Measurements from ENCODE around the gene PRR12.

Gene PRR12

DNA sequence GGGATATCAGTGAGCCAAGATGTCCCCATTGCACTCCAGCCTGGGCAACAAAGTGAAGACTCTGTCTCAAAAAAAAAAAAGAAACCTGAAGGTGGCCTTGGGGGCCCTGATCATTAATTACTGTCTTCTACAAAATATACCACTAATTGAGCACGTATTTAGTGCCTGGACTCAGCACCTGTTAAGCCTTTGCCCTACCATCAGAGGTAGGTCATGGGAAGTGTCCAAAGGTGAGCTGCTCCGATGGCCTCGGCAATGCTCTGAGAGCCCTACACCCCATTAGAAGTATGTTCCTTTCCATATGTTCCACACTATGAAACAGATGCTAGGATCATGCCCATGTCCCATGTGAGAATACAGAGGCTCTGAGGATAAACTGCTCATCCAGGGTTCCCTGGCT, 31.5 kb upstream of the PRR12 start:
- H4K20me1 ChIP-seq (ENCODE audit: control insufficient read depth, insufficient read depth, low read depth, low read length), result no peaks in the 10 kb centered on the region
- no peaks in the 10 kb centered on the region for H3F3A ChIP-seq (ENCODE audit: control insufficient read depth, insufficient read depth)
- H3K4me3 ChIP-seq (ENCODE audit: low read length), result no peak overlapping the region
- H3K79me2 ChIP-seq (ENCODE audit: control insufficient read depth, low read length), result peaks cover 7% of the 10 kb centered on the region
- no peaks in the 10 kb centered on the region for H3K9me2 ChIP-seq (replicated peaks; ENCODE audit: control insufficient read depth, low read length)
- H3K4me2 ChIP-seq (ENCODE audit: low read length), result no peak overlapping the region
- H3K36me3 ChIP-seq (ENCODE audit: control insufficient read depth, low read length), result peaks cover 41% of the 10 kb centered on the region
- TF ChIP-seq, protein P1, sequence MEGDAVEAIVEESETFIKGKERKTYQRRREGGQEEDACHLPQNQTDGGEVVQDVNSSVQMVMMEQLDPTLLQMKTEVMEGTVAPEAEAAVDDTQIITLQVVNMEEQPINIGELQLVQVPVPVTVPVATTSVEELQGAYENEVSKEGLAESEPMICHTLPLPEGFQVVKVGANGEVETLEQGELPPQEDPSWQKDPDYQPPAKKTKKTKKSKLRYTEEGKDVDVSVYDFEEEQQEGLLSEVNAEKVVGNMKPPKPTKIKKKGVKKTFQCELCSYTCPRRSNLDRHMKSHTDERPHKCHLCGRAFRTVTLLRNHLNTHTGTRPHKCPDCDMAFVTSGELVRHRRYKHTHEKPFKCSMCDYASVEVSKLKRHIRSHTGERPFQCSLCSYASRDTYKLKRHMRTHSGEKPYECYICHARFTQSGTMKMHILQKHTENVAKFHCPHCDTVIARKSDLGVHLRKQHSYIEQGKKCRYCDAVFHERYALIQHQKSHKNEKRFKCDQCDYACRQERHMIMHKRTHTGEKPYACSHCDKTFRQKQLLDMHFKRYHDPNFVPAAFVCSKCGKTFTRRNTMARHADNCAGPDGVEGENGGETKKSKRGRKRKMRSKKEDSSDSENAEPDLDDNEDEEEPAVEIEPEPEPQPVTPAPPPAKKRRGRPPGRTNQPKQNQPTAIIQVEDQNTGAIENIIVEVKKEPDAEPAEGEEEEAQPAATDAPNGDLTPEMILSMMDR (IDR thresholded peaks at IDR 0.05; ENCODE audit: low read depth, low read length, poor library complexity, severe bottlenecking), result no peak
- no peak for TF ChIP-seq EZH2phosphoT487 (IDR thresholded peaks at IDR 0.05; ENCODE audit: borderline replicate concordance, low read length)
- H3K9me3 ChIP-seq (ENCODE audit: control insufficient read depth, insufficient read depth, low read length), result no peaks in the 10 kb centered on the region
- H3K27me3 ChIP-seq (ENCODE audit: control insufficient read depth, low read length), result no peaks in the 10 kb centered on the region
- no peaks in the 10 kb centered on the region for H3K4me1 ChIP-seq (ENCODE audit: control insufficient read depth, low read length)
- no peak overlapping the region for H3K27ac ChIP-seq (ENCODE audit: low read depth, low read length)

DNA sequence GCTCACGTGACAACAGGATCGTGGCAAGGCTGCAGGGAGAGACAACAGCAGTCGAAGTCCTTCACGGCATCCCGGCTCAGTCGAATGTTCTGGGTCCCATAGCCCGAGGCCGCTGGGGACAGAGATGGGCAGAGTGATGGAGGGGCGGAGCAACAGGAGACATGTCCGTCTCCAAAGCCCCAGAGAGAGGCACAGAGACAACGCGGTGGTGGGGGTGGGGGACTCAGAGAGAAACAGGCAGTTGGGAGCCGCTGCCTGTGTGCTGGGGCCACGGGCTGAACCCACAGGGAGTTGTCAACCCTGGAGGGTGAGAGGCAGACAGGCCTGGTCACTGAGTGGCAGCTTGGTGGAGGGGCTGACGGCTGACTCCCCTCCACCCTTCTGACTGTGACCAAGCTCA, 31.1 kb upstream of the PRR12 start:
- Histone ChIP-seq H3K79me2 (ENCODE audit: control insufficient read depth, low read length) (peaks cover 12% of the 10 kb centered on the region), H3K27me3 (ENCODE audit: control insufficient read depth, low read length) (no peaks in the 10 kb centered on the region), H4K20me1 (ENCODE audit: control insufficient read depth, insufficient read depth, low read depth, low read length) (no peaks in the 10 kb centered on the region), H3K4me2 (ENCODE audit: low read length) (no peak overlapping the region), H3F3A (ENCODE audit: control insufficient read depth, insufficient read depth) (no peaks in the 10 kb centered on the region), H3K9me3 (ENCODE audit: control insufficient read depth, insufficient read depth, low read length) (no peaks in the 10 kb centered on the region), H3K27ac (ENCODE audit: low read depth, low read length) (no peak overlapping the region), H3K4me3 (ENCODE audit: low read length) (no peak overlapping the region), H3K4me1 (ENCODE audit: control insufficient read depth, low read length) (peaks cover under 1% of the 10 kb centered on the region; the same call in 1 of the 2 replicates), H3K36me3 (ENCODE audit: control insufficient read depth, low read length) (peaks cover 37% of the 10 kb centered on the region), H3K9me2 (replicated peaks; ENCODE audit: control insufficient read depth, low read length) (no peaks in the 10 kb centered on the region)
- no peak for TF ChIP-seq EZH2phosphoT487 (IDR thresholded peaks at IDR 0.05; ENCODE audit: borderline replicate concordance, low read length)
- TF ChIP-seq, protein P1 (IDR thresholded peaks at IDR 0.05; ENCODE audit: low read depth, low read length, poor library complexity, severe bottlenecking), result no peak

DNA sequence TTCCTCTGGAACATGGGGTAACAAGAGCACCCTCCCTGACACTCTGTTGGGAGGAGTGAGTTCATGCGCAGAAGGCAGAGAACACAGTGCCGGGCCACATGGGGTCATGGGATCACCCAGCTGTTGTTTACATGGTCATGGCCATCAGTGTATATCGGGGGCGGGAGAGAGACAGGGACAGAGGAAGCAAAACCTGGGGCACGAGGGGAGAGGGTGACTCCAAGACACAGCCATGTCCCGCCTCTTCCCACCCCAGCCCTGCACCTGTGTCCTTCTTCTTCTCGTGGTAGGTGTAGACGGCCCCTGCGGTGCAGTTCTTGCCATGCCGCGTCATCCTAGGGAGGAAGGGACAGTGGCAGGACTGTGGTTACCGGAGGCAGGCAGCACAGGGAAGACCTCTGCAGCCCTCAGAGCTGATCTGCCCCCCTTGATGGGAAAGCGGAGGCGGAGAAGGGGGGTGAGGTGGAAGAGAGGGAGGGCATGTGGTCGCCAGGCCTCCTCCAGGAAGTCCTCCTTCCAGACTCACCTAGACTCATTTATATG, 30.6 kb upstream of the PRR12 start:
- TF ChIP-seq, protein P1 (IDR thresholded peaks at IDR 0.05; ENCODE audit: low read depth, low read length, poor library complexity, severe bottlenecking), result no peak
- no peak for TF ChIP-seq EZH2phosphoT487 (IDR thresholded peaks at IDR 0.05; ENCODE audit: borderline replicate concordance, low read length)
- peaks cover 4% of the 10 kb centered on the region for H3K4me1 ChIP-seq (ENCODE audit: control insufficient read depth, low read length)
- peaks cover 15% of the 10 kb centered on the region for H3K79me2 ChIP-seq (ENCODE audit: control insufficient read depth, low read length)
- peaks cover 35% of the 10 kb centered on the region for H3K36me3 ChIP-seq (ENCODE audit: control insufficient read depth, low read length)
- H3F3A ChIP-seq (ENCODE audit: control insufficient read depth, insufficient read depth), result no peaks in the 10 kb centered on the region
- H3K9me3 ChIP-seq (ENCODE audit: control insufficient read depth, insufficient read depth, low read length), result no peaks in the 10 kb centered on the region
- H3K4me3 ChIP-seq (ENCODE audit: low read length), result no peak overlapping the region
- no peaks in the 10 kb centered on the region for H3K9me2 ChIP-seq (replicated peaks; ENCODE audit: control insufficient read depth, low read length)
- no peaks in the 10 kb centered on the region for H4K20me1 ChIP-seq (ENCODE audit: control insufficient read depth, insufficient read depth, low read depth, low read length)
- H3K27ac ChIP-seq (ENCODE audit: low read depth, low read length), result no peak overlapping the region
- H3K27me3 ChIP-seq (ENCODE audit: control insufficient read depth, low read length), result no peaks in the 10 kb centered on the region
- H3K4me2 ChIP-seq (ENCODE audit: low read length), result no peak overlapping the region
